HepG2 (cell line): ENCODE results near the gene ZCCHC3.

Experiments
- CEBPB ChIP-seq: IDR thresholded peaks from 2 replicates; pipeline ENCODE4 v1.6.1; 2011; ENCODE audit warnings: low read depth, low read length, improper control_type of control experiment, borderline replicate concordance
- CHD4 ChIP-seq: fragments of 200-600 bp; sonication (generic); IDR thresholded peaks from 2 replicates; pipeline ENCODE4 v1.7.0; 2017; ENCODE audit warnings: mild to moderate bottlenecking, low read length, borderline replicate concordance
- EHMT2 ChIP-seq: fragments of 200-600 bp; sonication (generic); IDR thresholded peaks from 2 replicates; pipeline ENCODE4 v1.7.0; 2017; ENCODE audit warnings: antibody characterized with exemption, low read depth, low read length, borderline replicate concordance
- ZFP41 ChIP-seq: sonication (generic); formaldehyde crosslinking; IDR thresholded peaks from 2 replicates; pipeline ENCODE4 v1.4.0; 2020; ENCODE audit warnings: mild to moderate bottlenecking, missing genetic modification reagents, borderline replicate concordance
- ZNF17 ChIP-seq: sonication (generic); formaldehyde crosslinking; IDR thresholded peaks from 2 replicates; pipeline ENCODE4 v1.5.0; 2020; ENCODE audit warnings: mild to moderate bottlenecking, missing genetic modification reagents

GRCh38 chr20:252801-253200 is 44.6 kb upstream of the ZCCHC3 start:
- TF ChIP-seq EHMT2, result no peak
- TF ChIP-seq CEBPB, result no peak
- TF ChIP-seq ZNF17 (CRISPR knock-in tag), result no peak
- TF ChIP-seq ZFP41, result no peak
- no peak for TF ChIP-seq CHD4
